Glomerular visceral epithelial cell (primary cell): ENCODE results near the gene KRTAP12-1.
"Not testable (repeated sequence)": the region's sequence is repeated elsewhere in the genome, so short reads cannot be mapped to it uniquely, and the experiment has no call there.

Source experiments
- DNase-seq: peaks from one replicate; pipeline ENCODE4 v3.0.0-alpha.2; 2016; ENCODE audit errors: extremely low spot score

Gene KRTAP12-1

GRCh38 chr21:44667612-44668011 lies 14.4 kb downstream of the KRTAP12-1 start:
- no peak for DNase-seq

- DNase-seq = no peak
Measured at GRCh38 chr21:44666401-44667320, 15.3 kb downstream of the KRTAP12-1 start, which contains the start of gene KRTAP12-2. Gene KRTAP12-2, minus strand, starts transcription at chr21:44666927. Its CDS starts 41 bp downstream, at chr21:44666886.

GRCh38 chr21:44664691-44665090 lies 17.3 kb downstream of the KRTAP12-1 start:
- DNase-seq = no peak

- DNase-seq = not testable (repeated sequence)
Measured at GRCh38 chr21:44661567-44661966, 20.4 kb downstream of the KRTAP12-1 start.

- DNase-seq = no peak
Measured at GRCh38 chr21:44658913-44659595, 22.9 kb downstream of the KRTAP12-1 start.

GRCh38 chr21:44658541-44658910 lies 23.4 kb downstream of the KRTAP12-1 start:
- no peak for DNase-seq

GRCh38 chr21:44657635-44658540 lies 24.1 kb downstream of the KRTAP12-1 start, which contains the start of gene KRTAP12-3:
Gene KRTAP12-3, plus strand, starts transcription at chr21:44657932. Its CDS starts 48 bp downstream, at chr21:44657980.
- DNase-seq = no peak

GRCh38 chr21:44656868-44657267 lies 25.1 kb downstream of the KRTAP12-1 start:
- DNase-seq = no peak

GRCh38 chr21:44654576-44655175 lies 27.3 kb downstream of the KRTAP12-1 start, which contains the start of gene KRTAP12-4:
Gene KRTAP12-4, minus strand, starts transcription at chr21:44654659. Its CDS starts 45 bp downstream, at chr21:44654614.
- no peak for DNase-seq

GRCh38 chr21:44653656-44654575 lies 28.0 kb downstream of the KRTAP12-1 start:
- DNase-seq = no peak

GRCh38 chr21:44653123-44653522 lies 28.8 kb downstream of the KRTAP12-1 start:
- DNase-seq = no peak

- no peak for DNase-seq
Measured at GRCh38 chr21:44650973-44651675, 30.8 kb downstream of the KRTAP12-1 start.

- DNase-seq = no peak
Measured at GRCh38 chr21:44650265-44650972, 31.5 kb downstream of the KRTAP12-1 start.

- DNase-seq = no peak
Measured at GRCh38 chr21:44649521-44650100, 32.4 kb downstream of the KRTAP12-1 start.

GRCh38 chr21:44648557-44649311 lies 33.2 kb downstream of the KRTAP12-1 start:
- DNase-seq = no peak

- no peak for DNase-seq
Measured at GRCh38 chr21:44647222-44647552, 34.8 kb downstream of the KRTAP12-1 start.

GRCh38 chr21:44646366-44647221 lies 35.4 kb downstream of the KRTAP12-1 start, which contains the start of gene KRTAP10-11:
Gene KRTAP10-11, plus strand, starts transcription at chr21:44646414. Its CDS starts 45 bp downstream, at chr21:44646459.
- not testable (repeated sequence) for DNase-seq
